ENCODE data around the gene TRIM40.

TRIM40 gene, protein sequence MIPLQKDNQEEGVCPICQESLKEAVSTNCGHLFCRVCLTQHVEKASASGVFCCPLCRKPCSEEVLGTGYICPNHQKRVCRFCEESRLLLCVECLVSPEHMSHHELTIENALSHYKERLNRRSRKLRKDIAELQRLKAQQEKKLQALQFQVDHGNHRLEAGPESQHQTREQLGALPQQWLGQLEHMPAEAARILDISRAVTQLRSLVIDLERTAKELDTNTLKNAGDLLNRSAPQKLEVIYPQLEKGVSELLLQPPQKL

GRCh38 chr6:30135757-30136156 lies at the start of gene TRIM40:
Gene TRIM40, plus strand, starts transcription at chr6:30136140. Its CDS starts 897 bp downstream, at chr6:30137037.
- DNase-seq (ENCODE audit: extremely low read depth in 1 of 2, low read depth in 1 of 2), result no peak

DNA sequence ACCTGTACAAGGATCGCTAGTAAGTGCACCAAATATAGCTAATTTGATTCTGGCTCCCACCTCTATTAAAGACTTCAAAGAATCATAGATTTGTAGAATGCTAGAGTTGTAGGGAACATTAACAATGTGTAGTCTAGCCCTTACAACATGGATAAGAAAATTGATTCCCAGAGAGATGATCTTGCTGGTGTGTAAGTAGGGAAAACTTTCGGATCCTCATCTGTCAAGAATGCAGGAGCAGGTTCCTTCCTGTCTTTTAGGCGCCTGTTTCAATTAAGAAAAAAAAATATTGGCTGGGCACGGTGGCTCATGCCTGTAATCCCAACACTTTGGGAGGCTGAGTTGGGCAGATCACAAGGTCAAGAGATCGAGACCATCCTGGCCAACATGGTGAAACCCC lies 48.1 kb upstream of the TRIM40 start:
- DNase-seq (ENCODE audit: extremely low read depth in 1 of 2, low read depth in 1 of 2), result no peak

GRCh38 chr6:30091577-30092381 lies 44.2 kb upstream of the TRIM40 start:
- DNase-seq (ENCODE audit: extremely low read depth in 1 of 2, low read depth in 1 of 2), result no peak

DNA sequence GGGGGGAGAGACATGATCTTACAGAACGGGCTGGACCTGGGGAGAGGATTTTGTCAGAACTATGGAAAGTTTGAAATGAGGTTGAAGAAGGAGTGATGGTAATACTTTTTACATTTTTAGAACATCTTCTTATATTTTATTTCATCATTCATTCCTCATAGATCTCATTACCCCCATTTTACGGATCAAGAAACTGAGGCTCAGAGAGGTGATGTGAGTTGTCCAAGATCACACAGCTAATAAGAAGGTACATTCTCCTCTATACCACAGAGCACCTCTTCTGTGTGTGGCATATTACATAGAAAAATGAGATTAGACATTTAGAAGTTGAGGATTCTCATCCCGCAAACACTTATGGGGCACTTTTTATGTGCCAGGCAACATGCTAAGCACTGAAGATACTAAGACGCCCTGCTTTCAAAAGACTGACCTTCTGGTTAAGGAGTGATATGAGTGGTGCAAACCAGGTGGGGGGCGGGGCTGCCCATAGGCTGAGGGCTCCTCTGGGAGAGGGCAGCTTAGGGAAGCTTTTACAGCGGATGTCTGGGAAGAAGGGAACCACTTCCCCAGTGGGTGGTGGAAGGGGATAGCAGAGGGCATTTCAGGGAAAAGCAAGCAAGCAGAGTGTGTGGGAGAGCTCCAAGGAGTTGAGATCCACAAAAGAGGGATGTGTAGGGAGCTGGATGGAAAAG lies 42.9 kb upstream of the TRIM40 start:
- DNase-seq (ENCODE audit: extremely low read depth in 1 of 2, low read depth in 1 of 2), result no peak

GRCh38 chr6:30093951-30094661 lies 41.8 kb upstream of the TRIM40 start:
- no peak for DNase-seq (ENCODE audit: extremely low read depth in 1 of 2, low read depth in 1 of 2)

DNA sequence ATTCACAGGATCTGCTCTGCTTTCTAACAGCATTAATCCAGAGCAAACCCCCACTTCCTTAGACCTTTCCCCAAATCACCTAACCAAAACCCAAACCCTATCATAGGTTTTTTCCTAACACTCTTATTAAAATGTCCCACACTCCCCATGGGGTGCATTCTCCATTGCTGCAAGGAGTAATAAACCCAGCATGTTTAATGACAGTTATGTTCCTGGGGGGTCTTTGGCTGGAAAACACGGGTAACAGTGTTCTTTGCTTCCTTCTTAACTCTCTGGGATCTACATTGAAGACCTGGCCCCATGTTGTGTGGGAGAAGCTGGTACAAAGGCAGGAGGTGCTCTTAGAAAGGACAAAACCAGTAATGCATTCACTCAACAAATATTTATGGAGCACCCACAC lies 39.1 kb upstream of the TRIM40 start:
- DNase-seq (ENCODE audit: extremely low read depth in 1 of 2, low read depth in 1 of 2), result no peak

GRCh38 chr6:30097902-30098768 lies 37.8 kb upstream of the TRIM40 start:
- no peak for DNase-seq (ENCODE audit: extremely low read depth in 1 of 2, low read depth in 1 of 2)

DNA sequence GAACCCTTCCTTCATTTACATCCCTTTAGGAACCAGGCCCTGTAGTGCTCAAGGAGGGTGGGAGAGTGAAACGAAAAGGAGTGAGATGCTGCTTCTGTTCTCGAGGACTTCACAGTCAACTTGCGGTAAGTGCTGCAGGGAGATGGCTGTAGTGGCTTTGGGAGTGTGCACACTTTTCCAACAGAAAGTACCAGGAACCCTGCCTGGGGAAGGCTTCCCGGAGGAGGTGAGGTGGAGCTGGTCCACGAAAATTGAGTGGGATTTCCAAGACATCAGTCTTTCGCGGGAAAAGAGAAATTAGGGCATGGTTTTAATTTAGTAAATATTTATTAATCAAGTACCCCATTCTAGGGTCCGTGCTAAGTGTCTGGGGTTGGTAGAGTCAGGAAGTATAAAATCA lies 35.8 kb upstream of the TRIM40 start:
- no peak for DNase-seq (ENCODE audit: extremely low read depth in 1 of 2, low read depth in 1 of 2)

- DNase-seq (ENCODE audit: extremely low read depth in 1 of 2, low read depth in 1 of 2), result no peak
Measured at GRCh38 chr6:30100585-30101443, 35.1 kb upstream of the TRIM40 start.

DNA sequence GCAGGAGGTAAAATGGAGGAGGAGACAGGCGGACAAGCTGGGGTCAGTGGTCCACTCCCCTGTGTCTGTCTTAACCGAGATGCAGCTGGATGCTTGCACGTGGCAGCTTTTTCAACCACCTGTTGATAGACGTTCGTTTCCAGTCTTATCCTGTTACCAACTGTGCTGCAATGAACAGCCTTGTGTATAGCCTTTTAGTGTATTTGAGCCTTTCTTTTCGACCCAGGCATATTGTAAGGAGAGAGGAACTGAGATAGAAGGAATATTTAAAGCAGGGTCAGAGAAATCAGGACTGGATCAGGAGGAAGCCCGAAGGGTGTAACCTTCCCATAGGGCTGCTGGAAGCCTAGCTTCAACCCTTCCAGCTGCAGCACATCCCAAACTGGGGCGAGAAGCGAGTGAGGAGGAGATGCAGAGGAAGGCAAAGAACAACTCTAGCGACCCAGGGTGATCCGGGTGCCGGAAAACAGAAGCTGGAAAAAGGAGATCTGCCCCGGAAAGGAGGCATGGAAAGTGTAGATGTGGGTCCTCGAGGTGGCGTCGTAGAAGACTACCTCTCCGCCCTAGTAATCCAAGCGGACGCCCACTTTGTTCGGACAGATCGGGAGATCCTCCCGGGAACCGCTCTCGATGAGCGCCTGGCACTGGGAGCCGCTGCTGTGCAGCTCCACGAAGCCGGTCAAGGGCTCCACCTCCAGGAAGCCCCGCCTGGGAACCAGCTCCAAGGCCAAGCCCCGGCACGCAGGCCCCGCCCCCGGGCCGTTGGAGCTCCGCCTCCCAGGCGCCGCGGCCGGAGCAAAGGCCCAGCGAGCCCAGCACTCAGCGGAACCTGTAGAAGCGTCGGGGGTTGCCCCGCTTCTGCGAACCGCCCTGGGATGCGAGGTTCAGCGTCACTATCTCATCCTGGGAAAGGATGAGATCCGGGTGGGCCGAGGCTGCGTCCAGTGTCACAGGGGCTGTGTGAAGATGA lies 34.2 kb upstream of the TRIM40 start:
- DNase-seq (ENCODE audit: extremely low read depth in 1 of 2, low read depth in 1 of 2), result peak; percentile 50 to 62

DNA sequence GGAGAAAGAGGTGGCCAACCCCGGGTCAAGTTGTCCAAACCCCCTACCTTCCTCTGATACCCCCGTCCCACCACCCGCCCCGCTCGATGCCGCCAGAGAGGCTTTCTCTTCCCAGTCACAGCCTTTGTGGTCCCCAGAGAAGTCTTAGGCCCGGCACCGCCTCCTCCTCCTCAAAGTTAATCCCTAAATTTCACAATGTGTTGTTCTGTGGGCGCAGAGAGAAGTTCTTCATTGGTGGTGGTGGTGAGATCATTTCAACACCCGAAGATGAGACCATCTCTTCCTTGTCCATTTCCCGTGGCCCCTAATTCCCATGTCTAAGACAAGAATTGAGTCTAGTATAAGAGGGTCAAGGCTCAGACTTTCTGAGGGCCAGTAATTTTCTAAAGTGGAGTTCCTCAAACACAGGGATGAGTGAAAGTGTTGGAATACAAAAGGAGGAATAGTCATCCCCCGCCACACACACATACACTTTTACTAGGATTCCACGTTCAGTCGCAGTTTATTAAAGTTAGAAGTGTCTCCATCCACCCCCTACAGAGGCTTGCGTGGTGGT lies 33.4 kb upstream of the TRIM40 start:
- DNase-seq (ENCODE audit: extremely low read depth in 1 of 2, low read depth in 1 of 2), result no peak

DNA sequence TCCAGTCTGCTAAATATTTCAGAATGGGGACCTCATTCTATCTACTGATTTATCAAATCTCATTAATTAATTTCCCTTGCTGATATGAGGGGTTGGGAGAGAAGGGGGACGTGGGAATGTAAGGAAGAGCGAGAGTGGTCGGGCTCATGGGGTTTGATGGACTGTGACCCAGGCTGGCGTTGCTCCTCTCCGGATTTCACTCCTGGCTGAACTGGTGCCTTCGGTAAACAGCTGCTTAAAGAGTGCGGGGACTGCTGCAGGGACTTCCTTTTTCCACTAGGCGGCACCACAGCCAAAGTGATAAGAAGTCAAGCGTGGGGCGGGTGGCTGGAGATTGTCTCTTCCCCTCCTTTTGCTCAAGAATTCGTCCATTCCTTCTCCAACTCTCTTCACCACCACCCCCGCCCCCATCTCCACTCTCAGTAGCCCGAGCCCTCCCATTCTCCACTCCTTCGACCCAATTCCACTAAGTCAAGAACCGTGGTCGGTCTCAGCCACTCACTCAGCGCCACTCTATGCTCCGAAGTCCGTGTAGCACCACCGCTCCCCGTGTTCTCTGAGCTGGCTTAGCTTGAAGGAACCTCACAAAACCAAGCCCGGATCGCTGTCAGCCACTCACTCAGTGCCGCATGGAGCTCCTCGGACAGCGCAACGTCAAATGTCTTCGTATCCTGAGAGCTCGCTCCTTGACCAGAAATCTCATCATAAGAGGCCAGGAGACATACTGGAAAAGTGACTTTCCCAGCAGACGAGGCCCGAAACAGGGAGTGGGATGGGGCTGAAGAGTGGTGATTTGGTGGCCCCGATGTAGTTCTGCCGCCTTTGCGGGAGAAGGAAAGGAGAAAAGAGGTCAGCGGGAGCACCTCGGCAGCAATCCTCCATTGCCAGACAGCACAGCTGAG lies 32.7 kb upstream of the TRIM40 start:
- DNase-seq (ENCODE audit: extremely low read depth in 1 of 2, low read depth in 1 of 2), result peak; percentile 52 to 74

GRCh38 chr6:30103872-30104179 lies 32.1 kb upstream of the TRIM40 start:
- DNase-seq (ENCODE audit: extremely low read depth in 1 of 2, low read depth in 1 of 2), result no peak

DNA sequence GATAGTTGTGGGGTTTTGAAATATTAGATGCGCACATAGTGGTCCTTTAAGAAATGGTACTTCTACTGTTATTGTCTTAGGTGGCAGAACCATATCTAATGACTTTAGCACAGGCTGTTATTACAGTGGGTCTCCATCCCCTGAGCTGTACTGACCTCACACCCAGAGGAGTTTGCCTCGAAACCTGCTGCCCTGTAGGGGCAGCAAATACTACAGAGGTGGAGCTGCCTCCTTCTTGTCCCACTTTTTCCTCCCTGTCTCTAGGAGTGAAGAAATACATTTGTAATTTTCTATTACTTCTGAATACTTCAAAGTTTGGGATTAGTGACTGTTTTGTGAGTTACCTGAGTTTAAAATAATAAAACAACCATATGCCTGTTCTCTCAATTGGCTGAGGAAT lies 31.3 kb upstream of the TRIM40 start:
- no peak for DNase-seq (ENCODE audit: extremely low read depth in 1 of 2, low read depth in 1 of 2)

GRCh38 chr6:30111266-30111856 lies 24.6 kb upstream of the TRIM40 start:
- no peak for DNase-seq (ENCODE audit: extremely low read depth in 1 of 2, low read depth in 1 of 2)

GRCh38 chr6:30112402-30112994 lies 23.4 kb upstream of the TRIM40 start:
- no peak for DNase-seq (ENCODE audit: extremely low read depth in 1 of 2, low read depth in 1 of 2)
